Activated CD4-positive, alpha-beta T cell treated with anti-CD3 and anti-CD28 coated beads, Interleukin-2, amount 50 U/mL, for 4 hours (primary cell): ENCODE measurements around the gene FOCAD.
"Not testable (repeated sequence)": the region's sequence is repeated elsewhere in the genome, so short reads cannot be mapped to it uniquely, and the experiment has no call there.

ENCODE experiments used
- DNase-seq, 2 experiments: peaks; one replicate each; pipeline ENCODE4 v3.0.0-alpha.2; 2020

FOCAD gene

DNA sequence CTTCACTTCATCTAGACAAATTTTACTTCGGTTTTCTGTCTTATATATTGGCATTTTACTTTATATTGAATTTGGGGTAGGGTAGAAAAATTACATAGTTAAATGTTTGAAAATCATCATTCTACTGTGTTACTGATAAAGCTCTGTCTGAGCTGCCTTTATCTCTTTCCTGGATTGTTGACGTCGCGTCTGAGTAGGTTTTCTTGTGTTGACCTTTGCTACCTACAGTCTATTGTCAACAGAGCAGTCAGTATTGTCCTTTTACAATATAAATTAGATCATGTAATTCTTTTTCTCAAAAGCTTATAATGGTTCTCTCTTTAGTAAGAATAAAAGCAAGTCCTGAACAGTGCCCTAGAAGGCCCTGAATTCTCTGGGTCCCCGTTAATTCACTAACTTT lies 219.2 kb downstream of the FOCAD start:
- DNase-seq: no peak

DNA sequence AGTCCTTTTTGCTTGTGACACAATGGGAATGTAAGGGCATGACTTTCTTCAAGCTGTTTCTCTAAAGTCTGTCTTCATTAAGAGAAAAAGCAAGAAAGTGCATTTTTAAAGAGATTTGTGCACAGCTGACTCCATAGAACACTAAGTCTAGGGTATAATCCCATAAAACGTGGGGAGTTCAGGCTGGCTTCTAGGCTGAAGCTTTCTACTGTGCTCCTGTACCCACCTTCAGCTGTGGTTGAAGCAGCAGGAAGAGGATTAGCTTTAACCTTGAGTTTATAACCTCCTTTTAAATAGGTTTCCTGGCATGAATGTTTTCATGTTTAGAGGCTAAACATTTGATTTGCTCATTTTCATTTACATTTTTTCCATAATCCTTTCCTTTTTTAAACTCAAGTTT lies 220.9 kb downstream of the FOCAD start:
- no peak for DNase-seq

DNA sequence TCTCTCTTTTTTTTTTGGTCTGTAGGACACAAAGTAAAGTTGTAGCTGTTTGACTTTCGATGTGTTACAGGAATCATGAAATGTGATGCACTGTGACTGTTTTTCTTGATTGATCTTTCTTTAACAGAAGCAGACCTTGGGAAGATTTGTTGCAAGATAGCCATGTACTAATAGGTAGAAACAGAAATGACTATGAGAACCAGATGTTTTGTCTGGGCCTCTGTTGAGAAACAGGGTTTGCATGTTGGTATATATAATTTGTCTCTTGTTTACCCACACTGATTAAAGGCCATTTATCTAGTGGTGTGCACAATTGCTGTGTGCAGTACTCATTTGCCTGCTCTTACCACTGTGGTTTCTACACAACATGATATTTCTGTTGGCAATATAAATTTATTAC lies 222.3 kb downstream of the FOCAD start:
- no peak for DNase-seq

DNA sequence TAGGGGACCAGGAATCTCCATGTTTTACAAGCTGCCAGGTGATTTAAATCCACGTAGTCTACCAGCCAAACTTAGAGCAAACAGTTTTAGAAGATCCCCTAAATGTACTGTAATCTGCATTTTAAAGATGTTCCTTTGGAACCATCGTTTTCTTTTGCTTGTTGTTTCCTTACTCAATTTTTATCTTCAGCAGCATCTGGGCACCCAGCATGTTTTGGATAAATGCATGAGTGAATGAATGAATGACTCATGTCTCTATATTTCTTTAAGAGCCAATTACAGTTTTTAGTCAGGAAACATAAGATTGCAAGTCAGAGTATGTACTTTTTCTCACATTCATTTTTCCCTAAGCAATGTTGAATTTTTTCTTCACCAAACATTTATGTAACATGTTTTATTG lies 224.4 kb downstream of the FOCAD start:
- no peak for DNase-seq

DNA sequence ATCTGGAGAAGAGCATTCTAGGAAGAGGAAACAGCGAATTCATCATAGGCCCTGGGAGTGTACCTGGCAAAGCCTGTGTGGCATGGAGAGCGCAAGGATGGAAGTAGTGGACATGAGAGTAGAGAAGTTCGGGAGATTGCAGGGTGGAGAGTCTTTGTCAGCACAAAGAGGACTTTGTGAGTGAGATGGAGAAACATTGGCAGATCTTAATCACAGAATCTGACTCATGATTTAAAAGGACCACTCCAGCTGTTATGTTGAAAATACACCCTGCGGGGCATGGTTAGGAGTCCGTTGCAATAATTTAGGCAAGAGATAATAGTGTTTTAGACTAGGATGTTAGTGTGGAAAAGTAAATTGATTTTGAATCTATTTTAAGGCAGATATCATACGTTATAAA lies 230.5 kb downstream of the FOCAD start:
- DNase-seq: no peak

DNA sequence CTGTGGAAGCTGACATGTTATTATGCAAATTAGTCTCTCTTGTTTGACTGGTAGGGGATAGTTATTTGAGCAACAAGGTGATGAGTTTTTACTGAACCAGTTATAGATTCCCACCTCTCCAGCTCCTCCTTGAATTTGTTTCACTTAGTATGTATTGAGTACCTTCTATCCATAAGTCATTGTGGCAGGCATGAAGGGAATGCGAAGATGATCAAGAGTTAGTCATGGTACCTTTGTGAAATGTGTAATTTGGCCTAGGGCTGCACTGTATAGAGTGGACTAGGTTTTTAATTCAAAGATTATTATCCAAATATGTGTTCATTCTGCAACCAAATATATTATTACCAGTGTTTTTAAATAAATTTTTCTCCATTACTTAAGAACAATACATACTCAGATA lies 237.3 kb downstream of the FOCAD start:
- DNase-seq: no peak

DNA sequence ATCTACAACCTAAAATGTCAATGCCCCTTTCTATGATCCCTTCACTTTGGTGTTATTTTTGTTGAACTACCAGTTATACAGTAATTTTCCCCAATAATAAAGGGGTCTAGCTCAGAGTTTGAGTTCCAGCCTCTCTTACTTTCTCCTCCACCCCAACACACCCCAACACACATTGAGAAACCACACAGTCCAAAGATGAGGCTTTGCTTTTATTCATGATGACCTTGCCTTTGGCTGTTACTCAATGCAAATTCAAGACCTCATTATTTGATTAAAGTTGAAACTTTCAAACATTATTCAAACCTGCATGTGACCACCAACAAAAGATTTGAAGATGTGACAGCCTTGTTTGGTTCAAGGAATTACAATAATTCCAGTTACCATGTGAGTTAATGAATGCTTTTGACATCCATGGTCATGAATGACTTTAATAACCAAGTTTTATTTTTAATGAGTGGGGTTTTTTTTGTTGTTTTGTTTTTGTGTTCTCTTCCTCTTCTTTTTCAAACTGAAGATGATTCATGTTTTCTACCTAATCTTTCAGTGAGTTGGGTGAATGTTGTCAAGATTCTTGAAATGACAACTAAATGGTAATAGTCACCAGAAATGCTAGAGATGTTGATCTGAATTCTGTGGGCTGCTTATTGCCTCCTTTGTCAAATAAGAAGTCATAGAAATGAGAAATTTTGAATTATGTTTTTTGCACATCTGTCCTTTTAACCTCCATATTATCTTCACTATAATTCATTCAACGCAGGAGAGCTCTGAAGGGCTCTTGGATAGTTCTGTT lies 241.4 kb downstream of the FOCAD start:
- DNase-seq: no peak

DNA sequence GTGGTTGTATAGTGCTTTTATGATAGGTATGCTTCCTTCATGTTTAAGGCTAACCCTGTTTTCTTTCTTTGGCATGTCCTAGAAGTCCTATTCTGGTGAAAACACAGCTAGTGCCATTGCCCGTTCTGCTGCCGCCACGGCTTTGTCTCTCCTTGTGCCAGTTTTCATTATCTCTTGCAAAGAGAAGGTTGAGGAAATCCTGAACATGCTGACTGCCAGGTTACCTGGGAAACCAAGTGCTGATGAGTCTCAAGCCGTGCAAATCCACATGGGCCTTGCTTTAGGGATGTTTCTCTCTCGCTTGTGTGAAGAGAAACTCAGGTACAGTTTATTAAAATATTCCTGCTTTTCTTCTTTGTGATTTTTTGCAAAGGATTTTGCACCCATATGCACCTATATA lies 245.2 kb downstream of the FOCAD start:
- no peak for DNase-seq

DNA sequence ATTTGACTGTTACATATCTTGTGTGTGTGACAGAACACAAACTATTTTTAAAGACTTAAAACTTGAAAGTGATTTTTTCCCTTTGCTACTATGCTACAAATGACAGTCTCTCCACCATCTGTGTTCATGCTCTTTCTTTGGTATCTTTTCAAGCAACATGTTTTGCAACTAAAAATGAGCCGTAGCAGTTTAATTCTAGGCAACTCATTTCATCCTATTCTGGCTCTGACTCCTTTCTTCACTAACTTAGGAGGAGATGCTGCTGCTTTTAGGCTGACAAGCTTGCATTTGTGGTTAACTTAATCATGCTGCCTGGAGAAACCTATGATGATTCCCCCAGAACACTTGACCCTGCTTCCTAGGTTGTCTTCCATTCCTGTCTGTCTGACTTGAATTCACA lies 246.8 kb downstream of the FOCAD start:
- no peak for DNase-seq

DNA sequence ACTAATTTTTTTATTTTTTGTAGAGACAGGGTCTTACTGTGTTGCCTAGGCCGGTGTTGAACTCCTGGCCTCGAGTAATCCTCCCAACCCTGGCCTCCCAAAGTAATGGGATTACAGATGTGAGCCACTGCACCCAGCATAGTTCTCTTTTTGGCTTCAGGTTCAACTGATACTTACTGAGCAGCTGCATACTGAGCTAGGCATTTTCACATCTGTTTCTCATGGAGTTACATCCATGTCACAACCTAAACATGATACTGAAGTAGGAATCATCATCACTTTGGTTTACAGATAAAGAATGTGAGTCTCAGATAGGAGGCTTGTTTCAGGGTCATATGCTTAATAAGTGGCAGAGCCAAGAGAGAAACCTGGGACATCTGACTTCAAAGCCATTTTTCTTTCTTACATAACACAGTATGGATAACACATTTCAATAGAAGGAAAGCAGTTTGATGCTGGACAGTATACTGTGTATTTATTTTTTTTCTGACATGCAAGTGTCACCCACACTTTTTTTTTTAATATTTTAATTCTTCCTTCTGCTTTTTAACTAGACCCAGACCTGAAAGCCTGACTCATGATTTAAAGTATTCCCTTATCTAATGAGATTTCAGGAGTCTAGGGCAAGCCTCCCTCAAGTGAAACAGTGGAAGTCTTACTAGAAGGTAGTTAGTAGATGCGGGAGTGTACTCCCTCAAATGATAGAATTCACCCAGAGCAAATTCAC lies 256.6 kb downstream of the FOCAD start:
- no peak for DNase-seq

DNA sequence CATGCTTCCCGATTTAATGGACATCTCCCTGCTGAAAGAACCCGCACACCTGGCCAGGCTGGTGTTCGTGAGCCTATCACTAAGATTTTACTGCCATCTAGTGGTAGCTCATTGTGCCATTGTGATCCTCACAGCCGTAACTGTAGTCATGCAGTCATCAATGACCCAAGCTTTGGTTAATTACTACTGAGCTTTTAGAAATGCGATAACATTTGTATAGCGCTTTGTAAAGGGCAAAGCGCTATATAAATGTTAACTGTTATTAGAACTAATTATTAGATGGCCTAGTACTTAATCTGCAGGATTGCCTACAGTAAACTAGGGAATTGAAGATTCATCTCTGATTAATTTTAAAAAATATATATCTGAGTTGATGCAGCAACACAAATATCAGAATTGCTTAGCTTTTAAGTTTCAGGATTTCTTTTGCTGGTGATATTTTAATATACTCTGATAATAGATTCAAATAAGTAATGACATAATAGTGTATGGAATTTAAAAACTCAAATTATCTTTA lies 257.2 kb downstream of the FOCAD start:
- DNase-seq: peak; percentile 33 to 34

DNA sequence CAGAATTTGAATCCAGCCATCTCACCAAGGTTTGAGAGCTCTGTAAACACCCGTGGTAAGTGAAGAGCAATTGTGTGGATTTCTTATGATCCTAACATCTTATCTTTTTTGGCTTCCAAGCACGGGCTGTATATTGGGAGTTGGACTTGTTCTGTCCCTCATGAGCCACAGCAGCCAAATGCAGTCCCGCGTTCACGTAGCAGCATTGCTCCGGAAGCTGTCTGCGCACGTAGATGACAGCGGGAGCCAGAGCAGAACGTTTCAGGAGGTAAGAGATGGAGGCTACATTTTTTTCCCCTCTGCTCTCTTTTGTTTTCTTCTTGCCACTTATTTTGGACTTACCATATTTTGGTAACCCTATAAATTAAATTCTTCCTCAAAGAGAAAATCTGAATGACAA lies 260.4 kb downstream of the FOCAD start:
- DNase-seq: no peak

DNA sequence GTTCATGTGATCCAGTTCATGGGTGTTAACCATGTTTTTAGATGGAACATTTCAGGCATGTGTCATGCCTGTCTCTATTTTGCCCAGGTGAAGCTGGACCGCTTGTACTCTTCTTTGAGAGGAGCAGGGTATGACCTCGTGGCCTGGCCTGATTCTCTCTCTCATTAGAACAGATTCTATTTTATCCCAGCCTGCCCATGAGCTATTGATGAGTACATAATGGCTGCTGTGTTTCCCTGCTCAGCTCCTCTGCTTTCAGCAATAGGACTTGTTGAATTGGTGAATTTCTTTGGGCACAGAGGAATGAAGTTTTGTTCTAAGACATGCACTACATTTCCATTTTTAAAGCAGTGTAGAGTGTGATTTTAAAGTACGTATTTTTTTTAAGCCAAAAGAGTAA lies 261.2 kb downstream of the FOCAD start:
- no peak for DNase-seq

DNA sequence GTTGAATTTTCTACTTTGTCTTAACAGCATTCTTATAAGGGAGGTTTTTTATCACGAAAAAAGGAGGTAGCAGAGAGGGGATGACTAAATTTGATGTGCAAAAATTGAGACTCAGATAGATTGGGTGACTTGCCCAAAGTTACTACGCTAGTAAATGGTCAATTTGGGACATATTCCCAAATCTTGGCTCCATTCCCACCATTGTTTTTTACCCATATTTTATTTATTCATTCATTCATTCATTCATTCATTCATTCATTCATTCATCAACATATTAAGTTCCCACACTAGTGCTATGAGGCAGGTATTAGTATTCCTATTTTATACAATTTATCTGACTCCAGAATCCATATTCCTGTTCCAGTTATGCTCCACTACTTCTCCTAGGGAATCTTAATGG lies 261.8 kb downstream of the FOCAD start:
- no peak for DNase-seq

DNA sequence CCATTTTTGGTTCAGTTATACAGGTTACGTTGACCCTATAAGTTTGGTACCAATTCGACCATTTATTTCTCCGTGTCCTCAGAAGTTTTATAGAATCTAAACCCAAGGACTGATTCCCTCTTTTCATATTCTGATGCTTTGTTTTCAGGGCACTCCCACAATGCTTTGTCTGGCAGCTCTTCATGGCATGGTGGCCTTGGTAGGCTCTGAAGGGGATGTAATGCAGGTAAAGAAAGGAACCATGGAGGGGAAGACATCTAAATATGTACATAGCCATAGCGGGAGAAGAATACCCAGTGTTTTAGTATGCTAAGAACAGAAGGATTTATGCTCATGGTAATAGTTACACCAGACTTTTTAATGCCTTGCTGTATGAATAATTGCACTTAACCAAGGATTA lies 264.6 kb downstream of the FOCAD start:
- DNase-seq: no peak

DNA sequence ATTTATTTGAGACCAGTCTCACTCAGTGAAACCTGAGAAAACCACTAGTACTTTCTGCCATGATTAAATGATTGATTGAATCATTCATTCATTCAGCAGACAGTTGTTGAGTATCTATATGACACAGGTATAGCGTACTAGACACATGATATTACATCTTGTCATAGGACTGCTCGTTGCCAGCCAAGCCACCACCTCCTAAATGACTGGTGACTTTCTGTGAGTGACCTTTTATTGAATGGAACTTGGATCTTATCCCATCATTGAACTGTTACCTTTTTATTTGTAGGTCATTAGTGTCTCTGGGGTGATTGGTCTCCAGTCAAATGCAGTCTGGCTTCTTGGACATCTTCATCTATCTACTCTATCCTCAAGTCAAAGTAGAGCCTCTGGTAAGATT lies 266.6 kb downstream of the FOCAD start:
- DNase-seq: no peak

DNA sequence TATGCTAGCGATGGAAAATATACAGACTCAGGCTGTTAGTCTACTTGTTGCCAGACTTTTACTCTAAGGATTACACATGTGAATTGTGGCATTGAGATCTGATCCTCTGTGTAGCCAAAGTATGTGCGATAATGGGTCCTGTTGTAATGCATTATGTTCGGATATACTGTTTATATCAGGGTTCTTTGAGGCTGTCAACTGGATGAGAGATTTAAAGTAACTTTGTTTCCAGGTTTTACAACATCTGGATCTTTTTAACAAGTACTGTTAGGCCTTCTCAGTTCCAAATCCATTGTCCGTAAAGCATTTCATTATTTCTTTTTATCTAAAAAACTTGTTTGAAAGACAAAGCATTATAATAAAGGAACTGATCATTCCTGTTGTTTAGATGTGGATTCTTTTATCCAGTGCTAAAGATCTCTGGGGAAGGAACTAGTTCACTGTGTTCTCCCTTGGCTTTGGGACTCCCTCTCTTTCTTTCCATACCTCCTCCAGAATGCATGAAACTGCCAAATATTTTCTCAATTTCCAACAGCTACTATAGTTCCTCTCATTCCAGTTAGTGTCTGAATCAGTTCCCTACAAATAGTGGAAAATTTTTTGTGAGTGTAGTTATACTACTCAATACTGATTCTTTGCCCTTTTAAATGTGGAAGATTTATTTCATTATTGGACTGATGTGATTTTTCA lies 278.6 kb downstream of the FOCAD start:
- no peak for DNase-seq

DNA sequence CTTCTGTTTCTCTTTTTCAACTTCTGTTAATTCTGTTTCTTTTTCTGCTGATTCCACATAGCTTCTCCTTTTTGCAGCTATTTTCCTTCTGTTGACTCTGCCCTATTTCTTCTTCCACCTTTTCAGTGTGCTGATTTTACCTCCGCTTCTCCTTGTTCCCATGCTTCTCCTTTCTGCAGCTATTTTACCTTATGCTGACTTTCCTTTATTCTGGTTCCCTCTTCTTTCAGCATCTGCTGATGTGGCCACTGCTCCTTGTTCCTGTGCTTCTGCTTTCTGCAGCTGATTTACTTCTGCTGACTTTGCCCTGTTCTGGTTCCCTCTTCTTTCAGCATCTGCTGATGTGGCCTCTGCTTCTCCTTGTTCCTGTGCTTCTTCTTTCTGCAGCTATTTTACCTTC lies 288.6 kb downstream of the FOCAD start:
- no peak for DNase-seq

DNA sequence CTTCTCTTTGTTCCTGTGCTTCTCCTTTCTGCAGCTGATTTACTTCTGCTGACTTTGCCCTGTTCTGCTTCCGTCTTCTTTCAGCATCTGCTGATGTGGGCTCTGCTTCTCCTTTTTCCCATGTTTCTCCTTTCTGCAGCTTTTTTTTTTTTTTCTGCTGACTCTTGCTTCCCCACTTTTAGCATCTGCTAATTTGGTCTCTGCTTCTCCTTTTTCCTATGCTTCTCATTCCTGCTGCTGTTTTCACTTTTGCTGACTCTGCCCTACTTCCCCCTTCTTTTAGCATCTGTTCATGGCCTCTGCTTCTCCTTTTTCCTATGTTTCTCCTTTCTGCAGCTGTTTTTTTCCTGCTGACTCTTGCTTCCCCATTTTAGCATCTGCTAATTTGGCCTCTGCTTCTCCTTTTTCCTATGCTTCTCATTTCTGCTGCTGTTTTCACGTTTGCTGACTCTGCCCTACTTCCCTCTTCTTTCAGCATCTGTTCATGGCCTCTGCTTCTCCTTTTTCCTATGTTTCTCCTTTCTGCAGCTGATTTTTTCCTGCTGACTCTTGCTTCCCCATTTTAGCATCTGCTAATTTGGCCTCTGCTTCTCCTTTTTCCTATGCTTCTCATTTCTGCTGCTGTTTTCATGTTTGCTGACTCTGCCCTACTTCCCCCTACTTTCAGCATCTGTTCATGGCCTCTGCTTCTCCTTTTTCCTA lies 289.3 kb downstream of the FOCAD start:
- not testable (repeated sequence) for DNase-seq

DNA sequence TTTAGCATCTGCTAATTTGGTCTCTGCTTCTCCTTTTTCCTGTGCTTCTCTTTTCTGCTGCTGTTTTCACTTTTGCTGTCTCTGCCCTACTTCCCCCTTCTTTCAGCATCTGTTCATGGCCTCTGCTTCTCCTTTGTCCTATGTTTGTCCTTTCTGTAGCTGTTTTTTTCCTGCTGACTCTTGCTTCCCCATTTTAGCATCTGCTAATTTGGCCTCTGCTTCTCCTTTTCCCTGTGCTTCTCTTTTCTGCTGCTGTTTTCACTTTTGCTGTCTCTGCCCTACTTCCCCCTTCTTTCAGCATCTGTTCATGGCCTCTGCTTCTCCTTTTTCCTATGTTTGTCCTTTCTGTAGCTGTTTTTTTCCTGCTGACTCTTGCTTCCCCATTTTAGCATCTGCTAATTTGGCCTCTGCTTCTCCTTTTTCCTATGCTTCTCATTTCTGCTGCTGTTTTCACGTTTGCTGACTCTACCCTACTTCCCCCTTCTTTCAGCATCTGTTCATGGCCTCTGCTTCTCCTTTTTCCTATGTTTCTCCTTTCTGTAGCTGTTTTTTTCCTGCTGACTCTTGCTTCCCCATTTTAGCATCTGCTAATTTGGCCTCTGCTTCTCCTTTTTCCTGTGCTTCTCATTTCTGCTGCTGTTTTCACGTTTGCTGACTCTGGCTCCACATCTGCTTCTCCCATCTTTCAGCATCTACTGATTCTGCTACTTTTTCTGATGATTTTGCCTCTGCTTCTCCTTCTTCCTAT lies 290.3 kb downstream of the FOCAD start:
- not testable (repeated sequence) for DNase-seq

DNA sequence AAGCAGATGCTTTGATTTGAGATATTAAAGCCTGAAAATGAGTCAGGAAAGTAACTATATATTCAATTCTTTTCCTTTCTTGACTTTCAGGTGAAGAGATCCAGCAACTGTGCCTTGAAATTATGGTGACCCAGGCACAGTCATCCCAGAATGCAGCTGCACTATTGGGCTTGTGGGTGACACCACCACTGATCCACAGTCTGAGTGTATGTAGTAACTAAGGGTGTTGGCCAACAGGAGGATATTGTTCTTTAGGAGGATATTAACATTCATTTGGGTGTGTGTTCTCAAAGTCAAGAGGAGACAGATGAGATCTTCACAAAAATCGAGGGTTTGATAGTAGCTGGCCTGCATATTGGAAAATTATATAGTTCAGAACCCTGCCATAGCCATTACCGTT lies 294.2 kb downstream of the FOCAD start:
- no peak for DNase-seq

DNA sequence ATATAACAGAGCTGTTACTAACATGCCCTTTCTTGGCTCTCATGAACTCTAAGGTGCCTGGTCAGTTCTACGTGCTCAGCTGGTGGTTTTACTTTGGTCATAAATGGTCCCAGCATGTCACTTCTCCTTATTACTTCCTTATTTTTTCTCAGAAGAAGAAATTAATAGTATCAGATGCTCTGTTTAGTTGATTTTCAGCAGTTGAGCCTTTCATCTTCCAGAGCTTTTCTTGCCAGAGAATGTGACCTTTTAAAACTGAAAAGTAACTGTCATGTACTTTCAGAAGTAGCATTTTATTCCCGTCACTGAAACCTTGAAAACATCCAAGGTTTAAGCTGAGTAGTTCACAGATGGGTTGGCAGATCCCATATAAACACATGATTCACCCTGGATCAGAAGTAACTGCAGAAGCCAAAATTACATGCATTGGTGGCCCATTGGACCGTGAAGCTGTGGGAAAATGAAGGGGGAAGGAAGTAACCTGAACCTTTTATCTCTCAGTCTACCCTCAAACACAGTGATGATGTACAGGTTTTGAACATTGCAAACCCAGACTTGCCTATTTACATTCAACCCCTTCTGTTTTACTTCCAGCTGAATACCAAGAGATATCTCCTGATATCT lies 296.9 kb downstream of the FOCAD start:
- DNase-seq: no peak
